Left kidney (tissue), 2 donors: ENCODE results near the gene TTBK2. TPM values are rescaled to one million over a fixed set of nuclear protein-coding genes. Genes with fewer than 3 reads are reported as not detected.
"Not testable (repeated sequence)": the region's sequence is repeated elsewhere in the genome, so short reads cannot be mapped to it uniquely, and the experiment has no call there.

Experiments
- DNase-seq: peaks from one replicate; pipeline ENCODE4 v3.0.0-alpha.2; 2013
- polyA plus RNA-seq: library from polyadenylated mRNA; unstranded; fragments of 120-200 nt; gene quantifications from one replicate; pipeline ENCODE4 v1.2.1, GENCODE V29; 2013; ENCODE audit not compliant: insufficient read length

TTBK2 gene
- polyA plus RNA-seq, 1 donor, result 12.8 TPM

GRCh38 chr15:42761813-42762212, 158.8 kb downstream of the TTBK2 start:
- not testable (repeated sequence) for DNase-seq

GRCh38 chr15:42760759-42761158, 159.8 kb downstream of the TTBK2 start:
- DNase-seq, result no peak

- DNase-seq, result no peak
Observed at GRCh38 chr15:42759093-42759492, 161.5 kb downstream of the TTBK2 start.

DNA sequence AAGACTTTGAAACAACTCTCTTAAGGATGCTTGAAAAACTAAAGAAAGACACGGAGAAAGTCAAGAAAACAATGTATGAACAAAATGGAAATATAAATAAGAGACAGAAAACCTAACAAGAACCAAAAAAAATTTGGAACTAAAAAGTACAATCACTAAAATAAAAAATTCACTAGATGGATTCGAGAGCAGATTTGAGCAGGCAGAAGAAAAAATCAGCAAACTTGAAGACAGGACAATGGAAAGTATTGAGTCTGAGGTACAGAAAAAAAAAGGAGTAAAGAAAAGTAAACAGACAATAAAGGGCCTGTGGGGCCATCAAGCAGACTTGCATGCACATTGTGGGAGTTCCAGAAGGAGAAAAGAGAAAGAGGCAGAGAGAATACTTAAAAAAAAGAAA, 170.3 kb downstream of the TTBK2 start:
- DNase-seq, result no peak

GRCh38 chr15:42749266-42749665, 171.3 kb downstream of the TTBK2 start:
- no peak for DNase-seq

GRCh38 chr15:42744195-42744594, 176.4 kb downstream of the TTBK2 start:
- DNase-seq, result no peak

DNA sequence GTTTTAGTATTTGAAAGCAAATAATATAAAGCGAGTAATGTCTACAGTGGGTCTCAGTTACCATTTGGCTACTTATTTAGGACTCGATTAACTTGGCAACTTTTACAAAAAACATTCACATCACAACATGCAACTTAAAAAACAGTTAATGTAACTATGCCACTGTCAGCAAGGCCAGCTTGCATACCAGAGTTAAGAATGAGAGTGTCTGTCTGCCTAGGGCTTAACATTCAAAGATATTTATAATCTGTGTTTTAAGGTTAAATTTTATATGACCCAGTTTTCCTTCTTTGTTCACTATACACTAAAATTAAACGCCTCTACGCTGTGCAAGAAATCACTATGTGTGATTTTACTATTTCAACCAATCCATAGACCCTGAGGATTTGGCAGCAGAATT, 178.4 kb downstream of the TTBK2 start:
- no peak for DNase-seq

GRCh38 chr15:42741710-42742109, 178.9 kb downstream of the TTBK2 start:
- DNase-seq, result no peak

DNA sequence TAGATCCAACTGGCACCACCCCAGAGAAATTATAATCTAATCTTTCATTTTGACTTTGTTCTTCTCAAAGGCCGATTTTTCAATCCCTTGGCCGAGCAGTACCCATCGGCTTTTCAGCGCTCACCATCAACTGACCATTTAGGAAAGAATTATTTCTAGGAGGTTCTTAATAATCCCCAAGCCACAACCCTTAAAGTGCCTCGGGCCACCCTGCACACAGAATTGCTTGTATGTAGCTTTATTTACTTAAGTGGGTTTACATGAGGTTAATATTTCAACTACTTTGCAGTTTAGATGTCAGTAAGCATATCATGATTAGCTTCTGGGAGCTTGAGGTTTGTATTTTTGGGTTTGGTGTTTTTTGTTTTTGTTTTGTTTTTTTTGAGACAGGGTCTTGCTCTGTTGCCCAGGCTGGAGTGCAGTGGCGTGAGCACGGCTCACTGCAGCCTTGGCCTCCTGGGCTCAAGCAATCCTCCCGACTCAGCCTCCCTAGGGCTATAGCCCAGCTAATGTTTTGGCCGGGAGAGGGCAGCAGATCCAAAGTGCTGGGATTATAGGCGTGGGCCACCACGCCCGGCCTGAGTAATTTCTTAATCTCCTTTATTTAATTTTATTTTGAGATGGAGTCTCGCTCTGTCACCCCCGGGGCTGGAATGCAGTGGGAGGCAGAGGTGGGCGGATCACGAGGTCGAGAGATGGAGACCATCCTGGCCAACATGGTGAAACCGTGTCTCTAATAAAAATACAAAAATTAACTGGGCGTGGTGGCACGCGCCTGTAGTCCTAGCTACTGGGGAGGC, 182.8 kb downstream of the TTBK2 start:
- peak; percentile 14 for DNase-seq

GRCh38 chr15:42736793-42737528, 183.6 kb downstream of the TTBK2 start, which contains the start of gene CDAN1:
CDAN1 (minus strand) TSS chr15:42737128; CDS start chr15:42737102, 26 bp downstream.
- DNase-seq, result peak; percentile 84

- peak; percentile 17 for DNase-seq
Observed at GRCh38 chr15:42736178-42736792, 184.3 kb downstream of the TTBK2 start.

DNA sequence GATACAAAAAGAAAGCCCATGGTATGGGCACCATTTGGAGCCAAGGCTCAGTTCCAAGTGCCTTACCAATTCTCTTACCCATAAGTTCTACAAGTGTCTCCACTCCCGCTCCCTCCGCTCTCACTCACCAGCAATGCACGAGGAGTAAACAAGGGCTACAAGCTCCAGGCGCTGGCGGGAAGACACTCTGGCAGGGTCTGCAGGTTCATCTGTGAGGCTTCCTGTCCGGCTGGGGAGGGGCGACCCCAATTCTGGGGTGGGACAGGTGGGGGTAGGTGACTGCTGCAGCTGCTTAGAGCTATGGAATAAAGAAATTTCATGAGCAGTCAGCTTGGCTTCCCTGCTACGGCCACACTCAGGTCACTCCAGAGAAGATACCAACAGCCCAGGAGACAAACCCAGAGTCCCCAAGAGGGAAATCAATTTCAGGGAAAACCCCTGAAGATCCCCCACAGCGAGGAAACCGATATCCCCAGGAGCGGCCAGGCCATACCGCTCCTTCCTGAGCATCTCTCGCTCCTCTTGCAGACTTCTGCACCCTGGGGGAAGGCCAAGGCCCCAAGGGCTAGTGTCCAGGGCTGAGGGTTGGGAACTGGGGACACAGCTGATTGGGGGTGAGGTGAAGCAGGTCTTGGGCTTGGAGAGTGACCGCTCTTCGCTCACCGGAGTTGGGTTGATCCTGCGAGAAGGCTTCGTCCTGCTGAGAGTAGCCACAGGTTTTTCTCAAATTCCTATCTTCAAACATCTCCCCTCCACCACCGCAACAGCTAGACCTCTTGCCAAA, 185.0 kb downstream of the TTBK2 start:
- DNase-seq, result no peak

GRCh38 chr15:42734076-42734672, 186.4 kb downstream of the TTBK2 start:
- DNase-seq, result no peak

DNA sequence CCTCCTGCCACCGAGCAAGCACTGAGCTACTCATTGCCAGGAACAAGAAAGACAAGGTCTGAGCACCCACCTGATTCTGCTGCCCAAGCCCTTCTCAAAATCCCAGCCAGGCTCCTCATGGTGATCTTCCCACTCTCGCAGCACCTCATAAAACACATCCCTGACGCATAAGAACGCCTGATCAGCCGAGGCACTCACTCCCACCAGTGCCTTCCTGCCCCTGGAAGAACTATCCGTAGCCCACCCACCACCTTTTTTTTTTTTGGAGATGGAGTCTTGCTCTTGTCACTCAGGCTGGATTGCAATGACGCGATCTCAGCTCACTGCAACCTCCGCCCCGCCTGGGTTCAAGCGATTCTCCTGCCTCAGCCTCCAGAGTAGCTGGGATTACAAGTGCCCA, 187.6 kb downstream of the TTBK2 start:
- DNase-seq, result no peak

GRCh38 chr15:42732095-42732827, 188.3 kb downstream of the TTBK2 start:
- DNase-seq, result no peak

- no peak for DNase-seq
Observed at GRCh38 chr15:42731461-42731860, 189.1 kb downstream of the TTBK2 start.

DNA sequence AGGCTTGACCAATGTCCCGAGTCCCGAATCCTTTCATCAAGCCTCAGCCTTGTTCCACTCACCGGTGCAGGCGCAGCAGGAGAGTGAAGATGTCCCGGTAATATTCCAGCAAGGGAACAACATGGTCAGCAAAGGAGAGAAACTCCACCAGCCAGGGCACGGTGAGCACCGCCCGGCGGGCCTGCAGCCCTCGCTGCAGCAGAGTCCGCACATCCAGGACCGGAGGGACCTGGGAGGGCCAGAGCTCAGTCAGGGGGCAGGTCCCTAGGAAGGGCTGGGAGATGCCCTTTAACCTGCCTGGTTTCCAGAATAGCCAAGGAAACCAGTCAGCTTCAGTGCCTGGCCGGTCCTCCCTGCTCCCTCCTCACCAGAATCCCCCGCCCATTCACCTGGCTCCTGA, 190.0 kb downstream of the TTBK2 start:
- no peak for DNase-seq

- DNase-seq, result no peak
Observed at GRCh38 chr15:42730135-42730534, 190.4 kb downstream of the TTBK2 start.

DNA sequence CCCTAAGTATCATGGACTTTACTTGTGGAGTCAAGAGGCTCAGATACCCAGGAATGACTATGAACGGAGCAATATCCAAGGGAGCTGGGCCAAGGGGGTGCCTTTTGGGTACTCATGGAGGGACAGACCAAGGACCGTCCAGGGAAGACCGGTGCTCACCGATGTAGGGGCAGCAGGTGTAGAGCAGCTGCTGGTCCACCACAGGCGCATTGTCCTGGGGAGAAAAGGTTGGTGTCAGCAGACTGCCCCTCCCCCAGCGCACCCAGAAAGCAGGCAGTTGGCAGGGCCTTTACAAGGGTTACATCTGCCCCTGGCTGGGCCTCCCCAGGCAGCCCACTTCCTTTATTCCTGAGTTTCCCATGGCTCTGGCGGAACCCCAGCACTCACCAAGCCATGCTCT, 191.2 kb downstream of the TTBK2 start:
- DNase-seq, result no peak

DNA sequence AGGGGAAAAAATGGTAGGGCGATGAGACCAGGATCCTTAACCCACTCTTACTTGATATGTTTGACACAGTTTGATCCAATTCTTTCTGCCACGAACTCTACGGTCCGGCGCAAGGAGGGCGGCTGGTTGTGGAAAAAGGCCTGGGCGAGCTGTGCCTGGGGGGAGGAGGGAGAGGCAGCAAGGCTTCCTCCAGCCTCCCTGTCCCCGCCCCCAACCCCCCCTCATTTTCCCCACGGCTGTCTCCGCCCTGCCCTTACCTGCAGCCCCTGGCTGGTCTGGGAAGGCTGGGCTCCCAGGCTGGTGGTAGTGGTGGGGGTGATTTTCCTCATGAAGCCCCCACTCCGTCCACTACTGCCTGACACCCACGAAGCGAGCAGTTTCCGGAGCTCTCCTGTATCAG, 191.6 kb downstream of the TTBK2 start:
- no peak for DNase-seq

GRCh38 chr15:42728560-42728959, 192.0 kb downstream of the TTBK2 start:
- DNase-seq, result no peak
